Effector CD8-positive, alpha-beta T cell (primary cell): ENCODE measurements around the gene NTMT1.
"Not testable (repeated sequence)": the region's sequence is repeated elsewhere in the genome, so short reads cannot be mapped to it uniquely, and the experiment has no call there.

Experiments
- DNase-seq: peaks from one replicate; lab custom pipeline; 2025; lab: John Stamatoyannopoulos, UW
- total RNA-seq, 4 experiments: gene quantifications; one replicate each; lab custom pipeline; 2026; lab: John Stamatoyannopoulos, UW

The NTMT1 gene, protein sequence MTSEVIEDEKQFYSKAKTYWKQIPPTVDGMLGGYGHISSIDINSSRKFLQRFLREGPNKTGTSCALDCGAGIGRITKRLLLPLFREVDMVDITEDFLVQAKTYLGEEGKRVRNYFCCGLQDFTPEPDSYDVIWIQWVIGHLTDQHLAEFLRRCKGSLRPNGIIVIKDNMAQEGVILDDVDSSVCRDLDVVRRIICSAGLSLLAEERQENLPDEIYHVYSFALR
- total RNA-seq = 29.8 to 46.7 (median 37.3) reads per million in 4 experiments

DNA sequence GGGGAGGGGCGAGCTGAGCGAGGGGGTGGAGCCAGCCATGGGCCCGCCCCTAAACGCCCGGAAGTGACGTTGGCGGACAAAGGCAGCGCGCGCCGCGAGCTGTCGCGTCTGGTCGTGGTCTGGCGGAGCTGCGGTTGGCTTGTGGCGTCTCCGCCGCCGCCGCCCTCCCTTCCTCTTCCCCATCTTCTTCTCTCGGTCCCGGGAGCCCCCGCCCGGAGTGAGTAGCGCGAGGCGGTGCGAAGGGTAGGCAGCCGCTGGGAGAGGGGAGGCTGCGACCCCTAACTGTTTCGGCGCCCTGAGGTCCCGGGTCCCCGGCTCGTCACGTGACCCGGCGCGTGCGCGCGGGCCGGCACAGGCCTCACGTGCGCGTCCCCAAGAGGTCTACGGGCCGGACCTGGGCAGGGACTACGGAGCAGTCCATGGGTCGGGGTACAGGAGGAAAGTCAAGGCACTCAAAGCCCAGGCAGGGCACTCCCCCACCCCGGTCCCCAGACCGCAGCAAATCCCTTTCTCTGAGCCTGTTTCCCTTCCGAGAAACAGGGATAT, at the start of gene NTMT1:
Gene NTMT1 (plus strand): TSS at position 85 of the 546 bp plus-strand sequence. CDS start 6,541 bp downstream, outside the sequence.
- DNase-seq = peak; percentile 86

DNA sequence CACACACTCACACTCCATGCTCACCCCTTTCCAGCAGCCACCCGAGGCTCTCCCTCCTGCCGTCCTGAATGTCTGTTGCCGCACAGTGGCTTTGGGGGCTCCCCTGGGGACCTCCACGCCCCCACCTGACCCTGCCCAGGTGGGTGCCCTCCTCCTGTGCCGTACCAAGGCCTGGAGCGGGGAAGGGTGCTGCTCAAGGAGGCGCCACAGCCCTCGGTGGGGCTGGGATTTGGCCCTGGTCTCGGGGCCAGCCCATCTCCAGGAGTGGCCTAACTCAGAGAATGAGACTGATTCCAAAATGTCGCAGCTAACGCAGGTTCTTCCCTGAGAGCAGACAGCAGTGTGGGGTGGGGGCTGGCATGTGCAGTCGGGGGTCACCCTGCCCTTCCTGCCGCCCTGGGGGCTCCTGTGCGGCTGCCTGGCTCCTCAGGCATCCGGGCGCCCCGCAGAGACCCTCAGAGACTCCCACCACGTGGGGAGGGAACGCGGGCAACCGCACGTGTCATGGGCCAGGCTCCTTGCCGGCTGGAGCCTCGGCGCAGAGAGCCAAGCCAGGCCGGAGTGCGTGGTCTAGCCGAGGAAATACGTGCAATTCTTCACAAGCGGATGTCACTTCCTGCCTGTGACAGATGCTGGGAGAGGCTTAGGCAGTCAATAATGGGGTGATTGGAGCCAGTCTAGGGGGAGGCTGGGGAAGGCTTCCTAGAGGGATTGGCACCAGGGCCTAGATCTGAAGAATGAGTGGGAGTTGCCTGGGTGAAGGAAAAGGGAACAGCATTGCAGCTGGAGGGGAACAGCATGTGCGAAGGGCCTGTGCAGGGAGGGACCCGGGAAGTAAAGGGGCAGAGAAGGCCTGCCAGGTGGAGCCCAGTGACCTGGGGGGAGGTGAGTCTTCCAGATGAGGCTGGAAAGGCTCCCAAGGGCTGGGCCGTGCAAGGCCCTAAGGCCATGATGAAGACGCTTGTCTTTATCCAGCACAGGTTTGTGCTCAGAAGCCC, 49.1 kb upstream of the NTMT1 start:
- no peak for DNase-seq

DNA sequence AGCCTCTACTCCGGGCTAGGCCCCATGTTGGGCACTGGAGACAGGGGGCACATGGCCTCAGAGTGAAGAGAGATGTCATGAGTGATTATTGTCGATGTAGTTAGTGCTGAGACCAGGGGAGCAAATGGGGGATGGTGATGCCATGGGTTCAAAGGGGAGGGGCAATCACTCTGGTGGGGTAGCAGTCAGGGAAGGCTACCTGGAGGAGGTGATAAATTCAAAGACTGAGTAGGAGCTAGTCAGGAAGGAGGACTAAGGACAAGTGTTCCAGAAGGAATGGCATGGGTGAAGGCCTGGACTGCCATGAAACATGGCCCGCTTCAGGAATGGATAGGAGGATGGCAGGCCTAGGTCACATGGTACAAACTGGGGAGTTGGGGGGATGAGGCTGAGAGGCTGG, 46.7 kb upstream of the NTMT1 start:
- no peak for DNase-seq

DNA sequence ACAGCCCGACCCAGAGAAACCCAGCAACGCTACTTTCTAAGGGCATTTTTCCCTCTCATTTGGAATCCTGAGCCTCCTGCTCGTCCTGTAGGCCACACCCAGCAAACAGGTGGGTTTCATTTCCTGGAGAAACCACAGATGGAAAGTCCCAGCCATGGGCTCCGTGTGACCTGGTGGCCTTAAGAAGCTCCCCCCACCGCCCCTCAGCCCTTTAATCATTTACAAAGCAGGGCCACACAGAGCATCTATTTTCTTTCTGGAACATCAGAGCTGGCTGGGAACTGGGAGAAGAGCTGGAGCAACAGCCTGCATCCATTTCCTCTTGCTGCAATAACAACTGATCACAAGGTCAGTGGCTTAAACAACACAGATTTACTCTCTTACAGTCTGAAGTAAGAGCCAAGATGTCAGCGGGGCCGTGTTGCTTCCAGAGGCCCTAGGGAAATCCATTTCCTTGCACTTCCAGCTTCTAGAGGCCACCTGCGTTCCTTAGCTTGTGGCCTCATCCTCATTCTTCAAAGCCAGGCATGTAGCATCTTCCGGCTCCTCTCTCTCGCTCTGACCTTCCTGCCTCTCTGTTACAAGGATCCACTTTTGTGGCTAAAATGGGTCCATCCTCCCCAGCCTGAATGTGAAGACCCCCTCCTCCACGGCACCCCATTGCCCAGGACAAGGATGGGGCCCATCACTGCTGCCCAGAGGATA, 45.6 kb upstream of the NTMT1 start:
- DNase-seq = no peak

DNA sequence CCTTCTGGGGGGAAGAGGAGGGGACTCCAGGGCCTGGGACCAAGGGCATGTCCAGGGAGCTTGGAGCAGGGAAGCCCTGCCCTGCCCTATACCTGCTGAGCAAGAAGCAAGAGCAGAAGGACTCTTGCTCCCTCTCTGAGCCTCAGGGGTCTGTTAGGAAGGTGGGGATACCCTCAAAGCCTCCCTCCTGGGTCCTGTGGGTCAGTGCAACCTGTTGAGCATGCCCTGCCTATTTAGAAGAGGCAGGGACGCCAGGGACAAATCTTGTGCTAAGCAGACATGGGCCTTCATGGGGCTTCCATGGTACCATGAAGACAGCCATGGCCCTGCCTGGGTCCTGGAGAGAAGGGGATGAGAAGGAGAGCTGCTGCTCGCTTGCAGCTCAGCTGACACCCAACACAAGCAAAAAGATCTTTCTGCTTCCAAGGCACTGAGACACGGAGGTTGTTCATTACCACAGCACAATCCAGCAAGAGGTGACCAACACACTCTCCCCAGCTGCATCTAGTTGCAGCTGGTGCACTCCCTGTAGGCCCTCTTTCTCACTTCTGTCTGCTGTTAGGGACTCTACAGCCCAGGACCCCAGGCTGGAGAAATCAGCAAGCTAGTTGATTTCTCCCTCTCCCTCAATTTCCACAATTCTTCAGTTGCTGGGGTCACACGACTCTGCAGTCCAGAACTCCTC, 44.3 kb upstream of the NTMT1 start:
- DNase-seq = no peak

DNA sequence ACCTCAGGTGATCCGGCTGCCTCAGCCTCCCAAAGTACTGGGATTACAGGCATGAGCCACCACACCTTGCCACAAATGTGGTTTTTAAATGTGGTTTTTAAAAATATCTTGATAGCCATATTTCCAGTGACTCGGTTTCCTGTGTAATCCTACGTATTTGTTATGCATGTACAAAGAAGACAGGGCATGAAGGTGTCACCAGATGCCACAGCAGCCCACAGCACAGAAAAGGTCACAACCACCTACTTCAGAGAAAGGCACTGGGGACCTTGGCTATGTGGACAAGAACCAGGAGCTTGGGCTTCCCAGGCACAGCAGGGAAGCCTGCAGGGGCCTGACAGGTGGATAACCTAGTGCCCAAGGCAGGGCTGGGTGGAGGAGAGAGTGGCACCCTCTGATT, 43.1 kb upstream of the NTMT1 start:
- no peak for DNase-seq

DNA sequence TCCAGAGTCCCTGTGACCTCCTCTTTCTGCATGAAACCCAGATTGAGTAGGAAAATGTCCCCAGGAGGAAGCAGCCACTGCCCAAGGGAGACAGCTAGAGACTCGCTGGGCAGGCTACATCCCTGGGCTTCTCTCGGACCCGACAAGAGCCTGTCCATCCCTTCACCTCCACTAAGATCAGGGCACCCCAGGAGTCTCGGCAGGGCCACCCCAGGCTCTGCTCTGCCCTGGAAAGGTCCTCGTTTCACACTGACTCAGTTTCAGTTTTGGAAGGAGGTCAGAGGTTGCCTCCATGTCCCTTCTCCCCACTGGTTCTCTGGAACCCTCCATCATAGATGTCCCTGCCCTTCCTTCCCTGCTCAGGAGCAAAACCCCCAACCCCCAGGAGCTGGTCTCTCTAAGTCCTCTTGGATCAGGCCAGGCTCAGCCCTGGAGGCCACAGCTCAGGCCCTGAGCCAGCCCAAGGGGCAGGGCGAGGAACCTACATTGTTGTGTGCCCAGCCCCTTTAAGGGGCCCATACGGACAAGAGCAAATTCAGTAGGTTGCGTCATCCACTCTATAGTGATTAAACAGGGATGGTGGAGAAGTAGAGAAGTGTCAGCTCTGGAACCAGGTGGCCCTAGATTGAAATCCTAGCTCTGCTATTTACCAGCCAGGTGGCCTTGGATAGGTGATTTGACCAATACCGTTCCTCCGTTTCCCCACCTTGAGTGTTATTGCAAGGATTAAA, 42.5 kb upstream of the NTMT1 start:
- DNase-seq = no peak

DNA sequence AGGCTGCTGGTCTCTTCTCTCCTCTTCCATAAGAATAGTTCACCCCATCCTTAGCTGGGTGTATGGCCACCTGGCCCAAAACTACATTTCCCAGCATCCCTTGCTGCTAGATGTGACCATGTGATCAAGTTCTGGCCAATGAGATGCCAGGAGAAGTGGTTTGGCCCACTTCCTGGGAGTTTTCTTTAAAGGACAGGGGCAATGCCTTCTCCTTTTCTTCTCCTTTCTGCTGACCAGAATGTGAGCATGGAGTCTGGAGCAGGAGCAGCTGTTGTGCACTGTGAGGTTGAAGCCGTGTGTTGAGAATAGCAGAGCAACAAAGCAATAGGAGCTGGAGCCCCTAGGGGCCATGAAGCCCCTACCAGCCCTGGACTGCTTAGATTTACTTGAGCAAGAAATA, 41.8 kb upstream of the NTMT1 start:
- DNase-seq = peak; percentile 37

DNA sequence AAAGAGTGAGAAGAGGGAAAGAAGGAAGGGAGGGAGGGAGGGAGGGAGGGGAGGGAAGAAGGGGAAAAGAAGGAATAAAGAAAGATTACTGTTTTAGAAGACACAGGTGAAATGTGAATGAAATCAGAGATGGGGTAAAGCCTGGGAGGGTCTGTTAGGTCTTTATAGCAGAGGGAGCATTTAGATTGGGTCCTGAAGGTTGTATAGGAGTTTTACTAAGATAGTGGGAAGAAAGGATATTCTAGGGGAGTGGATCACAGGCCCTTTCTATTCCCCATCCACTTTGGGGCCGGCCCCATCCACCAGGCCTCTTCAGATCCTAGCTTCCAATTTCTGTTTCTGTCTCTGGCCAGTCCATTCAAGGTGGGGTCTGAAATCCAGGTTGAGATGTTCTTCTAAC, 40.6 kb upstream of the NTMT1 start:
- no peak for DNase-seq

DNA sequence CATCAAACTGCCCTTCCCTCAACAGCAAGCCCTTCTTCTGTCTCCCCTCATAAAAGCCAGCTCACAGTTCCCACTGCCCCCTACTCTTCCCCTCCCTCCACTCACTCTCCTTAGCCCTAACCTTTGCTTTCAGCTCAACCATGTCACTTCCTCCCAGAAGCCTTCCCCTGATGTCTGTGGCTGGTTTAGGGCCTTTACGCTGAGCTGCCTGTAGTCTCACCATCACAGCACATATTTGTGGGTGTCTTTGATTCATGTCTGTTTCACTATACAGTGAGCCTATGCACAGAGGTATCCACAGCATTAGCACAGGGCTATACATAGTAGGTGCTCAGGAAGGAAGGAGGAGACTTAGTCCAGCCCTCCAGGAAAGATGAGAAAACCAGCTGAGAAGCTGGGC, 39.7 kb upstream of the NTMT1 start:
- no peak for DNase-seq

DNA sequence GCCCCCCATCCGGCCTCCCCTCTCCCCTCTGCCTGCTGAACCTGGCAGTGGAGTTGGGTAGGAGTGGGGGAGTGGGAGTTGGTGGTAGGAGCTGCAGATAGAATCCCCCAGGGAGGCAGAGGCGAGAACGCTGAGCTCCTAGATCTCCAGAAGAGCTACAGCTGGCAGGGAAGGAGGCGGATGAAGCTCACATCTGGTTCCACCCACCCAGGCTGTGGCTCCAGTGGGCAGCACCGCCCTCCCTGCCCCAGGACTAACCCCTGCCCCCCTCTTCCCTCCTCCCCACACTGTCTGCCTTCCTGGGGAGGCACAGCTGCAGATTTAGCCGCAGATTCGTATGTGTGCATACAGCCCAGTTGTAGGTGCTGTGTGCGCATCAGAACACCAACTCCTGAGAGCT, 39.3 kb upstream of the NTMT1 start:
- no peak for DNase-seq

DNA sequence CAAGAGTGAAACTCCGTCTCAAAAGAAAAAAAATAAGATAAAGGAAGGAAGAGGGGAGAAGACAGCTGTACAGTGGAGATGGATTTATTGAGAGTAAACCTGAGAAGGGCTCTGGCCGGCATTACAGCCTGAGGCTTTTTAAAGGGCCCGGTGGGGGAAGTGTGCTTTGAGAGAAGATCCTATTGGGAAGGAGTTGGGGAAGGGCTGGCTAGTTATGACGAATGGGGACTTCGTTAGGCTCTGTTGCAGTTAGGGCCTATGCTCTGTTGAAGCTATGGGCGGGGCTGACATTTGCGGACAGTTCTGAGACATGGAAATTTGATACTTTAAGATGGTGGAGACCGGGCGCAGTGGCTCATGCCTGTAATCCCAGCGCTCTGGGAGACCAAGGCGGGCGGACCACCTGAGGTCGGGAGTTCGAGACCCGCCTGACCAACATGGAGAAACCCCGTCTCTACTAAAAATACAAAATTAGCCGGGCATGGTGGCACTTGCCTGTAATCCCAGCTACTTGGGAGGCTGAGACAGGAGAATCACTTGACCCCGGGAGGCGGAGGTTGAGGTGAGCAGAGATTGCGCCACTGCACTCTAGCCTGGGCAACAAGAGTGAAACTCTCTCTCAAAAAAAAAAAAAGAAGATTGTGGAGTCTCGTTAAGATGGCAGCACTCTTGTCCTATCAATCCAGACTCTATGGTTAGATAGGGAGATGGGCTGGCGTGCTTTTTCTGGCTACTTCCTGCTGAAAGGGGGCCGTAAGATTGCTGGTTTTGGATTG, 38.3 kb upstream of the NTMT1 start:
- no peak for DNase-seq

DNA sequence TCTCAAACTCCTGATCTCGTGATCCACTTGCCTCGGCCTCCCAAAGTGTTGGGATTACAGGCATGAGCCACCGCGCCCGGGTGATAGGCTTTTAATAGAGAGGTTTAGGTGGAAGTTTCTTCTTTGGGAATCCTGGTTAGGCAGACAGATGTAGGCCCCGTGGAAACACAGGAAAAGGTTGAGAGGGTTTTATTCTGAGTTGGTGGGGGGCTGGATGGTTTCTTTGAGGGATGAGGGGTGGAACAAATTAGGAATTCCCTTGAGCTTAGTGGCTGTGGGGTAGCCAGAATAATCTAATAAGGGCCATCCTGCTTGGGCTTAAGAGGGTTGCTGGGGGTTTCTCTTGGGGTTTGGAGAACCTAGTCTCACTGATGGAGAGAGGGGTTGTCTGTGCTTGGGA, 35.5 kb upstream of the NTMT1 start:
- no peak for DNase-seq

DNA sequence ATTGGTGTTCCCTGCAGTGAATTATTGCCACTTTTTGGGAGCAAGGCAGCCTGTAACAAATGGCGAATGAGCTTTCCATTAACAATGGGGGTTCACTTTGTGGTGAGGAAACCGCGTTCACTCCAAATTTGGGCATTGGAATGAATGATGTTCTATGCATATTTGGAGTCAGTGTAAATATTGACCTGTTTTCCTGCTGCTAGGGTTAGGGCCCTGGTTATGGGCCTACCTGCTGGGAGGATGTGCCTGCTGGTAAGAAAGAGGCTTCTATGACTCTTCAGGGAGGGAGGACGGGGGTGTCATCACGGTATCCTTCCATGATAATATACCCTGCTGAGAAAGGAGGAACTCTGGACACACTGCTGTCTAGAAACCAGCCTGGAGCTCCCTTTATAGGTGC, 34.0 kb upstream of the NTMT1 start:
- DNase-seq = no peak

DNA sequence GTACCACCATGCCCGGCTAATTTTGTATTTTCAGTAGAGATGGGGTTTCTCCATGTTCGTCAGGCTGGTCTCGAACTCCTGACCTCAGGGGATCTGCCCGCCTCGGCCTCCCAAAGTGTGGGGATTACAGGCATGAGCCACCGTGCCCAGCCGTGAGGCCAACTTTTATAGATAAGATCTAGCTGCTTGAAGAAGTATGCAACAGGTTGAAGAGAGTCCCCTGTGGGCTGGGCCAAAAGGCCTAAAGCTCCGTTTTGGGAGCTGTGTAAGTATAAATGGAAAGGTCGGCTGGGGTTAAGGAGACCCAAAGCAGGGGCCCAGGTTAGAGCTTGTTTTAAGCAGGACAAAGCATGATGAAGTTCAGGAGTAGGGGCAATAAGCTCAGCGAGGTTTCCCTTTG, 33.2 kb upstream of the NTMT1 start:
- not testable (repeated sequence) for DNase-seq

DNA sequence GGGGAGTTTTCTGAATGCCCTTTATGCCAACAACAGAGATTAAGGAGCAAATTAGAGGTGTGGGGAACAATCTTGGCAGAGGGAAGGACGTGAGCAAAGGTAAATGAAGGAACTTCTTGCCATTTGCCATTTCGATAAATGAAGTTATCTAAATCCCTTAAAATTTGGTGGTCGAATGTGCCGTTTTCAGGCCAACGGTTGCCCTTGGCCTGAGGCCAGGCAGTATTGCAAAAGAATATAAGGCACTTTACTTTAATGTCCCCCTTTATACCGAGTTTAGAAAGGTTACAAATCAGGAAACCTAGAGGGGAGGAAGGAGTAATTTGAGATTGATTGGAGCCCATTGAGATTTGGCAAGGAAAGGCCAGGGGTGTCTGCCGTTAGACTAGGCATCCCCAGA, 31.3 kb upstream of the NTMT1 start:
- no peak for DNase-seq

DNA sequence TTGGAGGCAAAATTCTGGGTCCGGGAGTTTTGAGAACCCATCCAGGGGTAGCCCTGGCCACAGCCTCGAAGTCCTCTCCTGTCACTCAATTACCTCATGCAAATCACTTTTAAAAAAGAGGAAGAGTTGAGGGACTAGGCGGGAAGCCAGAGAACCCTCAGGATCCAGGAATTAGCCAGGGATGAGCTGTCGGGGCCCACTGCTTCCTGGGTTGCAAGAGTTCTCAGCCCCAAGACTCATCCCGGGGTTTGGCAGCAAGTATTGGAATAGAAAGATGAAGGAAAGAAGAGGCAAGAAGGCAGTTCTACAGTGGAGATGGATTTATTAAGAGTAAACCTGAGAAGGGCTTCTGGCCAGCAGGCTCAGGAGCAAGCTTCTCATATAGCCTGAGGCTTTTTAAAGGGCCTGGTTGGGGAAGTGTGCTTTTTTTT, 30.6 kb upstream of the NTMT1 start:
- DNase-seq = no peak

DNA sequence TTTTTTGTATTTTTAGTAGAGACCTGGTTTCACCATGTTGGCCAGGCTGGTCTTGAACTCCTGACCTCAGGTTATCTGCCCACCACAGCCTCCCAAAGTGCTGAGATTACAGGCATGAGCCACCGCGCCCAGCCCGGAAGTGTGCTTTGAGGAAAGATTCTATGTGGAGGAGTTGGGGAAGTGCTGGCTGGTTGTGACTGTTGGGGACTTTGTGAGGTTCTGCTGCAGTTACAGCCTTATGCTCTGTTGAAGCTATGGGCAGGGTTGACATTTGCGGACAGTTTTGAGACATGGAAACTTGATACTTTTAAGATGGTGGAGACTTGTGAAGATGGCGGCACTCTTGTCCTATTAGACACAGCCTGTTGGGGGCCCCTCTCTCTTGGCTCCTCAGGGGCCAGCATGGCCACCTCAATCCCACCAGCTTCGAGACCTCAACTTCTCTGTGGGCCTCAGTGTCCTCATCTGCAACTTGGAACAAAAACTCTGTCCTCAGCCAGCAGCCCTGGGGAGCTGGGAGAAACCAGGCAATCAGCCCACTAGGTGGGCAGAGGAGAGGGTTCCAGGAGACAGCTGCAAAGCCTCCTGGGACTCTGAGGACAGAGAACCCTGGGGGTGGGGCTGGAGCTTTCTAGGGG, 29.9 kb upstream of the NTMT1 start:
- no peak for DNase-seq

DNA sequence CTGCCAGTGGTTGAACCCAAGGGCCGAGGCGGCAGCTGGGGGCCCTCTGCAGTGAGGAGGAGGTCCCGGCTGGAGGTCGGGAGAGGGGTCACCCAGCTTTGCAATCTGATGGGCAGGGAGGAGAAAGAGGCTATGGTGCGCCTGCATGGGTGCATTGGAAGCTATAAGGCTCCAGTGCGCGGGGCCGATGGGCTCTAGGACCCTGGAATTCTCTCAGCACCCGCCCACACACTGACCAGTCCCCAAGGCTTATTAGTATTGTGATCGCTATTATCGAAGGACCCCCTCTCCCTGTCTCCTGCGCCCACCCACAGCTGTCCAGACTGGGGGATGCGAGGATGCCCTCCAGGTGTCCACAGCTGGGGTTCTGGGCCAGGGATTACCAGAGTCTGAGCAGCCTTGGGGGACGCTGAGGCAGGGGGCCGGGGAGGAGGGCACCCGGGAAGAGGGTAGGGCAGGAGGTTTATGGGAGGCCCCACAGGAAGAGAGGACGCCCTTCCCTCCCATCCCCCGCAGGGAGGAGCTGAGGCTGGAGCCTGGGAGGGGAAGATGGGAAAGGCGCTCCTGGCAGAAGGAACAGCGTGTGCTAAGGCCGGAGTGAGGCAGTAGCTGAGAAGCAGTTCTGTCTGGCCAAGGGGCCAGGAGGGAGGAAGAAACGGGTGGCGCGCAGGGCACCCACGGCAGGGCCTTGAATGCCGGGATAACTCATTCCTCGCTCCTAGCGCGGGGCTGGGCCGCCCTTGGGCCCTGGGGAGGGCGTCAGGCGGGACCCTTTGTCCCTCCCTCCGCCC, 29.2 kb upstream of the NTMT1 start:
- DNase-seq = no peak
